KOPT-K1 (cell line): ENCODE results near the gene AOAH.

ENCODE experiments used
- H3K27ac ChIP-seq: fragments of 200-600 bp; sonication (generic); 2 replicates; pipeline ENCODE4 v1.5.1; 2016; ENCODE audit warnings: antibody characterized with exemption, mild to moderate bottlenecking, low read depth, low read length; ENCODE audit not compliant: poor library complexity, severe bottlenecking
- H3K36me3 ChIP-seq: fragments of 200-600 bp; sonication (generic); 2 replicates; pipeline ENCODE4 v1.5.1; 2017; ENCODE audit warnings: antibody characterized with exemption, mild to moderate bottlenecking, low read length, moderate library complexity; ENCODE audit not compliant: insufficient read depth
- H3K9me3 ChIP-seq: fragments of 200-600 bp; sonication (generic); 2 replicates; pipeline ENCODE4 v1.5.1; 2017; ENCODE audit warnings: antibody characterized with exemption, low read length, mild to moderate bottlenecking; ENCODE audit not compliant: insufficient read depth, poor library complexity, severe bottlenecking

AOAH gene

GRCh38 chr7:36533717-36534116 is 190.6 kb downstream of the AOAH start:
- no peak overlapping the region for H3K27ac ChIP-seq
- no peaks in the 10 kb centered on the region for H3K9me3 ChIP-seq
- H3K36me3 ChIP-seq = no peaks in the 10 kb centered on the region

DNA sequence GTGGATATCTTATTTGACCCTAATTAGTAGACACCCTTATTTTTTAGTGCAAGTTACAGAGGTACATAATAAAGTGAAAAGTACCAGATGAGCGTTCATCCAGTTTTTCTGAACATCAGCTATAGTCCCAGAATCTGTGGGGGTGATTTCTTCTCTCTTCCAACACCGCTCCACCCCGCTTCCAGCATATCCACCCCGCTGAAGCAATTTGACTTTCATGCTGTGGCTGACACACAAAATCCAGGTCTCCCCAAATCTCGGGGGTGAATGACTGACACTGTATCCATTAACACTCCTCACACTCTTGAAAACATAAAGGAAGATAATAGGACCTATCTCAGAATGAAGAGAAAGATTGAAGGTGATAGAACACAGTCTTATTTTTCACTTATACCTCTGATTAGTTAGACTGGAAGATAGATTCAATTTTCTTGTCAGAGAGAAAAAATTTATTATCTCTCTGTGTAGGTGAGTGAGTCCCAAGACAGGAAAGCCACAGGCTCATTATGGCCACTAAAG is 191.3 kb downstream of the AOAH start:
- Histone ChIP-seq H3K27ac (no peak overlapping the region), H3K36me3 (no peaks in the 10 kb centered on the region), H3K9me3 (no peaks in the 10 kb centered on the region)

GRCh38 chr7:36531951-36532350 is 192.3 kb downstream of the AOAH start:
- H3K9me3 ChIP-seq = no peaks in the 10 kb centered on the region
- H3K36me3 ChIP-seq = no peaks in the 10 kb centered on the region
- H3K27ac ChIP-seq = no peak overlapping the region

- Histone ChIP-seq H3K36me3 (no peaks in the 10 kb centered on the region), H3K27ac (no peak overlapping the region), H3K9me3 (no peaks in the 10 kb centered on the region)
These were observed 193.8 kb downstream of the AOAH start for GRCh38 chr7:36530456-36530855.

GRCh38 chr7:36527549-36527913 is 196.8 kb downstream of the AOAH start:
- no peak overlapping the region for H3K27ac ChIP-seq
- no peaks in the 10 kb centered on the region for H3K9me3 ChIP-seq
- no peaks in the 10 kb centered on the region for H3K36me3 ChIP-seq

GRCh38 chr7:36526863-36527548 is 197.3 kb downstream of the AOAH start:
- H3K36me3 ChIP-seq = no peaks in the 10 kb centered on the region
- no peaks in the 10 kb centered on the region for H3K9me3 ChIP-seq
- no peak overlapping the region for H3K27ac ChIP-seq

GRCh38 chr7:36523371-36524101 is 200.8 kb downstream of the AOAH start:
- Histone ChIP-seq H3K9me3 (no peaks in the 10 kb centered on the region), H3K27ac (no peak overlapping the region), H3K36me3 (no peaks in the 10 kb centered on the region)

DNA sequence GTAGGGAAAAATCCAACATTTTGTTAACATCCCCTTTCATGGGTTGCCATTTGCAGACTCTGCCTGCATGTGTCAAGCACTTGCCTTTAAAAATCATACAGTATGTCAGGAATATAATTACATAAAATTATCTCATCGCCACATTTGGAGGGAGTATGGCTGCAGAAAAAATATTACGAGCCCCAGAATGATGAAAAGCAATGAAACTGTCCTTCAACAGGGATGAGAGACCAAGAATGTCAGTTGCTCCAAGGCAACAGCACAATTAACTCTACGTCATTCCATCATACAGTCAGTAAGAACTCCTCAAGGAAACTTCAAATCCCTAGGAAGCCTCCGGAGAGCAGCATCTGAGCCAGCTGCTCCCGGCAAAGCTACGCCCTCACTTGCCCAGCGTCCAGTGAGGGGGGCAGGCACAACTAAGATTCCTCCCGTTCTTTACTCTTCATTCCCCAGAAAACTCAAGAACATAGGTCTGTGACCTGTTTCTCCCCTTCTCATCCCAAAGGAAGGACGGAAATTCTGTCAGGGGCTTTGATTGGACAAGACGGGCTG is 201.8 kb downstream of the AOAH start:
- Histone ChIP-seq H3K27ac (no peak overlapping the region), H3K36me3 (no peaks in the 10 kb centered on the region), H3K9me3 (no peaks in the 10 kb centered on the region)

- H3K9me3 ChIP-seq = no peaks in the 10 kb centered on the region
- H3K36me3 ChIP-seq = no peaks in the 10 kb centered on the region
- H3K27ac ChIP-seq = no peak overlapping the region
These were observed 202.4 kb downstream of the AOAH start for GRCh38 chr7:36521911-36522310.

- Histone ChIP-seq H3K27ac (no peak overlapping the region), H3K9me3 (no peaks in the 10 kb centered on the region), H3K36me3 (no peaks in the 10 kb centered on the region)
These were observed 203.2 kb downstream of the AOAH start for GRCh38 chr7:36521133-36521532.

DNA sequence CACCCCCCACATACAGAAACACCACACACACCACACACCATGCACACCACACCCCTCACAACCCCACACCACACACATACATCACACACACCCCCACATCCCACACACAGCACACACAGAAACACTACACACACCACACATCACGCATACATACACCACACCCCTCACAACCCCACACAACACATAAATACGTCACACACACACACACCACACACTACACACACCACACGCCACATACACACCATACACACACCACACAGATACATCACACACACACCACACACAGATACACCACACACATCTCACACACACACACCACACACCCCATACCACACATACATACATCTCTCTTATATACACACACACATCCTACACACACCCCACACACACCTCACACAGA is 208.4 kb downstream of the AOAH start:
- Histone ChIP-seq H3K9me3 (no peaks in the 10 kb centered on the region), H3K27ac (no peak overlapping the region), H3K36me3 (no peaks in the 10 kb centered on the region)

- Histone ChIP-seq H3K27ac (no peak overlapping the region), H3K9me3 (no peaks in the 10 kb centered on the region), H3K36me3 (no peaks in the 10 kb centered on the region)
These were observed 209.7 kb downstream of the AOAH start for GRCh38 chr7:36514289-36515243.

GRCh38 chr7:36513393-36513792 is 210.9 kb downstream of the AOAH start:
- no peaks in the 10 kb centered on the region for H3K9me3 ChIP-seq
- H3K36me3 ChIP-seq = no peaks in the 10 kb centered on the region

DNA sequence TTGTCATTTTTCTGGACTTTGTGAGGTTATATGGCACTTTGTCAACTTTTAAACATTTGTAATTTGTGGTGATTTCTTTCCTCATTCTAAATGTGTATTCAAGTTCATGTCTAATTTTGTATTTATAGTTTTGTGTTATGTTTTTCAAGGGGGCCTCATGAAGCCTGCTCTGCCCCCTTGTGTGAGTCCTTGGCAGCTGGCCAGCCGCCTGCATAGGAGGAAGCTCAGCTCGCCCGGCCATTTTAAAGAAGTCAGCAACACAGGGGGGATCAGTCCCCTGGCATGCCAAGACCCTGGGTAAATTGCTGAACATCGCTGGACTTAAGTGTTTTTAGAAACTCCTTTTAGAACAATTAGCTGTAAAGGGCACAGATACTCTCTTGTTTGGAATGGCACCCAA is 211.7 kb downstream of the AOAH start:
- H3K27ac ChIP-seq = no peak overlapping the region
- no peaks in the 10 kb centered on the region for H3K36me3 ChIP-seq
- H3K9me3 ChIP-seq = no peaks in the 10 kb centered on the region

More at GRCh38 chr7:36513393-36513792, 210.9 kb downstream of the AOAH start:
- H3K27ac ChIP-seq = no peak overlapping the region

- Histone ChIP-seq H3K36me3 (no peaks in the 10 kb centered on the region), H3K9me3 (no peaks in the 10 kb centered on the region), H3K27ac (no peak overlapping the region)
These were observed 214.3 kb downstream of the AOAH start for GRCh38 chr7:36509962-36510361.
